PC-9 (cell line): Measurements from ENCODE around the gene TREH.
"Not testable (repeated sequence)": the region's sequence is repeated elsewhere in the genome, so short reads cannot be mapped to it uniquely, and the experiment has no call there.

Source experiments
- EZH2 ChIP-seq: fragments of 200-600 bp; sonication (generic); IDR thresholded peaks from 2 replicates; pipeline ENCODE4 v1.8.0; 2017; ENCODE audit warnings: antibody characterized with exemption, low read depth
- TF ChIP-seq, protein P1 (sequence below): fragments of 200-600 bp; sonication (generic); conservative IDR thresholded peaks from 2 replicates; pipeline ENCODE4 v1.6.1; 2017; ENCODE audit warnings: mixed run types, antibody characterized with exemption, mild to moderate bottlenecking, moderate library complexity

DNA sequence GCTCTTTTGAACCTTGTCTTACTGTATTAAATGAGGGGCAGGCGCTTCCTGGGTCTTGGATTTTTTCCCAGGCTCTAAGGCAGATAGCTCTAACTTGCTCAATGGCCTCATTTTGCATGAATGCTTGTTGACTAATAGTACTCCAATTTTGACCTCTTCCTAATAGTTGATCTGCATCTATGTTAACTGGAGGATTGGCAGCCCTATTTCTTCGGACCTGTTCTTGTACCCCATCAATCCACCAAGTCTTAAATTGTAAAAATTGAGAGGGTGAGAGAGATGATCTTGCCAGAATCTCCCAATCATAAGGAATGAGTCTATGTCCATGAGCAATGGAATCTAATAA, 48.2 kb upstream of the TREH start:
- TF ChIP-seq, protein P1, sequence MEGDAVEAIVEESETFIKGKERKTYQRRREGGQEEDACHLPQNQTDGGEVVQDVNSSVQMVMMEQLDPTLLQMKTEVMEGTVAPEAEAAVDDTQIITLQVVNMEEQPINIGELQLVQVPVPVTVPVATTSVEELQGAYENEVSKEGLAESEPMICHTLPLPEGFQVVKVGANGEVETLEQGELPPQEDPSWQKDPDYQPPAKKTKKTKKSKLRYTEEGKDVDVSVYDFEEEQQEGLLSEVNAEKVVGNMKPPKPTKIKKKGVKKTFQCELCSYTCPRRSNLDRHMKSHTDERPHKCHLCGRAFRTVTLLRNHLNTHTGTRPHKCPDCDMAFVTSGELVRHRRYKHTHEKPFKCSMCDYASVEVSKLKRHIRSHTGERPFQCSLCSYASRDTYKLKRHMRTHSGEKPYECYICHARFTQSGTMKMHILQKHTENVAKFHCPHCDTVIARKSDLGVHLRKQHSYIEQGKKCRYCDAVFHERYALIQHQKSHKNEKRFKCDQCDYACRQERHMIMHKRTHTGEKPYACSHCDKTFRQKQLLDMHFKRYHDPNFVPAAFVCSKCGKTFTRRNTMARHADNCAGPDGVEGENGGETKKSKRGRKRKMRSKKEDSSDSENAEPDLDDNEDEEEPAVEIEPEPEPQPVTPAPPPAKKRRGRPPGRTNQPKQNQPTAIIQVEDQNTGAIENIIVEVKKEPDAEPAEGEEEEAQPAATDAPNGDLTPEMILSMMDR = not testable (repeated sequence)
- not testable (repeated sequence) for TF ChIP-seq EZH2
